HK-2 (cell line): ENCODE measurements around the gene NUMA1.

ENCODE experiments used
- DNase-seq: peaks from one replicate; pipeline ENCODE4 v3.0.0-alpha.2; 2018; ENCODE audit not compliant: unreplicated experiment

NUMA1 gene, protein sequence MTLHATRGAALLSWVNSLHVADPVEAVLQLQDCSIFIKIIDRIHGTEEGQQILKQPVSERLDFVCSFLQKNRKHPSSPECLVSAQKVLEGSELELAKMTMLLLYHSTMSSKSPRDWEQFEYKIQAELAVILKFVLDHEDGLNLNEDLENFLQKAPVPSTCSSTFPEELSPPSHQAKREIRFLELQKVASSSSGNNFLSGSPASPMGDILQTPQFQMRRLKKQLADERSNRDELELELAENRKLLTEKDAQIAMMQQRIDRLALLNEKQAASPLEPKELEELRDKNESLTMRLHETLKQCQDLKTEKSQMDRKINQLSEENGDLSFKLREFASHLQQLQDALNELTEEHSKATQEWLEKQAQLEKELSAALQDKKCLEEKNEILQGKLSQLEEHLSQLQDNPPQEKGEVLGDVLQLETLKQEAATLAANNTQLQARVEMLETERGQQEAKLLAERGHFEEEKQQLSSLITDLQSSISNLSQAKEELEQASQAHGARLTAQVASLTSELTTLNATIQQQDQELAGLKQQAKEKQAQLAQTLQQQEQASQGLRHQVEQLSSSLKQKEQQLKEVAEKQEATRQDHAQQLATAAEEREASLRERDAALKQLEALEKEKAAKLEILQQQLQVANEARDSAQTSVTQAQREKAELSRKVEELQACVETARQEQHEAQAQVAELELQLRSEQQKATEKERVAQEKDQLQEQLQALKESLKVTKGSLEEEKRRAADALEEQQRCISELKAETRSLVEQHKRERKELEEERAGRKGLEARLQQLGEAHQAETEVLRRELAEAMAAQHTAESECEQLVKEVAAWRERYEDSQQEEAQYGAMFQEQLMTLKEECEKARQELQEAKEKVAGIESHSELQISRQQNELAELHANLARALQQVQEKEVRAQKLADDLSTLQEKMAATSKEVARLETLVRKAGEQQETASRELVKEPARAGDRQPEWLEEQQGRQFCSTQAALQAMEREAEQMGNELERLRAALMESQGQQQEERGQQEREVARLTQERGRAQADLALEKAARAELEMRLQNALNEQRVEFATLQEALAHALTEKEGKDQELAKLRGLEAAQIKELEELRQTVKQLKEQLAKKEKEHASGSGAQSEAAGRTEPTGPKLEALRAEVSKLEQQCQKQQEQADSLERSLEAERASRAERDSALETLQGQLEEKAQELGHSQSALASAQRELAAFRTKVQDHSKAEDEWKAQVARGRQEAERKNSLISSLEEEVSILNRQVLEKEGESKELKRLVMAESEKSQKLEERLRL (N-terminal part only)

DNA sequence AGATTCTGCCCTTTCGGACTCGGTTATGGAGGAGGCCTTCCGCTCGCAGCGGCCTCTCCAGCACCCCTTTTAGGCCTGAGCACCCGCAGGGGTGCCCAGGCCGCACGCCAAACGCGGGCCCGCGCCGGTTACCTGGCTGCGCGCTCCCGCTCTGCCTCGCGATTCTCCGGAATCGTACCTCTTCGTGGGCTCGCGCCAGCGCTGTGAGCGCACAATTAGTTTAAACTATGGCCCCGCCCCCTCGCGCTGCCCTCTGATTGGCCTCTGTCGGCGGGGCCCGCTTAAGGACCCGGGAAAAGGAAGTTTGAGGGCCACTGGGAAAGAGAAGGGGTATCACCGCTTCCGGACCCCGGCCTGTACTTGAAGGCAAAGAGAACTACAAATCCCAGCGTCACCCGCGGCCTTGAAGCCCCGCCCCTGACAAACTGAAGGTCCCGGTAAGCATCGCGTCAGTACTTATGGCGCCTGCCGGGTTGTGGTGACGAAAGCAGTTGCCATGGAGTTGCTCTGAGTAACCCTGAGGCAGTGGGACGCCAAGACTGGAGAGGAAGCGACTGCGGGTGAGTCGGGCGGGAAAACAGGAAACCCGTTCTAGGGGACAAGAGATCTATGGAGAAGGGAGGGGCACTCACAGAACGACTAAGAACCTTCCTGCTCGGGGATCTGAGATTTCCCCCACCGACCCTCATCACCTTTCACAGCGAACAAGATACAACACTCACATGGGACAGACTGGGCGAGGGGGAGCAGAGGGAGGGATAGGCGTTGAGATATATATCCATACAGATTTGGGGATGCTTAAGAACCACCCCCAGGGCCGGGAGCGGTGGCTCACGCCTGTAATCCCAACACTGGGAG, at the start of gene NUMA1, which contains the start of gene LRRC51:
TSS of gene NUMA1 (minus strand) at position 217 of the 858 bp plus-strand sequence. CDS start 44,599 bp downstream, outside the sequence.
TSS of gene LRRC51 (plus strand) at position 525 of the 858 bp plus-strand sequence. CDS start 8,234 bp downstream, outside the sequence.
- DNase-seq = peak; percentile 97

DNA sequence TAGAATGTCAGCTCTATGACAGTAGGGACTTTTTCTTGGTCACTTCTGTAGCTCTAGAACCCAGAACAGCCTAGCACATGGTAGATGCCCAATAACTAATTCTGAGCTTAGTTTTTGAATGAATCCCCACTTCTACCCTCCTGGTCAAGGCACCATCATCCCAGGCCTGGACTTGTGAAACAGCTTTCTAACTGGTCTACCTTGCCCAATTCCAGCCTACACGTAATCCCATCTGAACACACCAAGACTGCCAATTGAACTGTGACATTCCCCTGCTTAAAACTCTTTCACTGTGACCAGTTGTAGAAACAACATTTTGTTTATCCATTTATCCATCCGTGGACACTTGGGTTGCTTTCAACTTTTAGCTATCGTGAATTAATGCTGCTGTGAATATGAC, 49.0 kb upstream of the NUMA1 start:
- DNase-seq = no peak

DNA sequence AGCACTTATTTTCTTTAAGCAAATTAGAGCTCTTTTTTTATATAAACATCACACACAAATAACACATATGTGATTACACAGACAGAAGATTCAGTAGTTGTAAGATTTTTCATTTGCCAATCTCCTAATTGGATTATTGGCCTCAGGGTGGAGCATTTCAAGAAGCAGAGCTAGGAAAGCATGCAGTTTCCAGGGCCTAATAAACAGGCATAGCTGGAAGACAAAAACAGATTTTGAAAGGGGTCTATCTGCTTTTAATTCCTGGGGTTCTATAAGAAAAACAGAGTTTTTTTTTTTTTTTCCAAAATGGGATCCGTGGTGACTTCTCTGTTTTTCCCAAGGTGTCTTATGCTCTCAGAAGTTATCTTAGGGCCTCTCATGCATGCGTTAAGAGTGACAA, 47.6 kb upstream of the NUMA1 start:
- DNase-seq = no peak

DNA sequence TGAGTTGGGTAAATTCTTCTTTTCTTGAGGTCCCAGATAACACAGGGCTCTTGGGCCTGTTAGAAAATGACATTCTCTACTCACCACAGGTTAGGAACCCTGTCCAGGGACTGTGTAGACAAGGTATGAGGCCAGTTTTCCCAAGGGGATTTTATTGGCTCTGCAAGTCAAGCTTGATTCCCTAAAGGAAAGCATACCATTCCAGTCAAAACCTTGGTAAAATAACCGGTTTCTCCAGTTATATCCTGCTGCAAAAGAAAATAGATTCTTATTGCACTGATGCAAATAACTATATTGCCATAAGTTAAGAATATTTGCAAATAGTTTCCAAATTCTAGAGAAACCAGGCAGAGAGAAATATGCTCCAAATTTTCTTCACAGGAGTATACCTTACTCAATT, 45.6 kb upstream of the NUMA1 start:
- no peak for DNase-seq

DNA sequence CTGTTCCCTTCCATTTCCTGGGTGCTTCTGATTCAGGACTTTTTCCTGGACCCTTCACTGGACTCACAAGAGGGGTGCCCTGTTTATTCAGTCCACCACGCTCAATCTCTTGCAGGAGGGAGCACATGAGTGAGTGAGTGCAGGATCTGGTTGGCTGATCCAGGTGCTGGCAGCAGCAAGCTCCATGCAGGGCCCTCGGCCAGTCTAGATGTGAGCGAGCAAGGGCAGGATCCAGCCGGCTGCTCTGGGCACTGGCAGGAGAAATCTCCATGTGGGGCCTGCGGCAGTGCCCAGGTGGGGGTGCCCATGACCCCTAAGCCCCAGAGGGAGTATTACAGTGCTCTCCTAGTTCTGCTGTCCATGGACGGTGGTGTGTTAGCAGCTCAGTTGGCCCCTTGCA, 43.7 kb upstream of the NUMA1 start:
- no peak for DNase-seq

DNA sequence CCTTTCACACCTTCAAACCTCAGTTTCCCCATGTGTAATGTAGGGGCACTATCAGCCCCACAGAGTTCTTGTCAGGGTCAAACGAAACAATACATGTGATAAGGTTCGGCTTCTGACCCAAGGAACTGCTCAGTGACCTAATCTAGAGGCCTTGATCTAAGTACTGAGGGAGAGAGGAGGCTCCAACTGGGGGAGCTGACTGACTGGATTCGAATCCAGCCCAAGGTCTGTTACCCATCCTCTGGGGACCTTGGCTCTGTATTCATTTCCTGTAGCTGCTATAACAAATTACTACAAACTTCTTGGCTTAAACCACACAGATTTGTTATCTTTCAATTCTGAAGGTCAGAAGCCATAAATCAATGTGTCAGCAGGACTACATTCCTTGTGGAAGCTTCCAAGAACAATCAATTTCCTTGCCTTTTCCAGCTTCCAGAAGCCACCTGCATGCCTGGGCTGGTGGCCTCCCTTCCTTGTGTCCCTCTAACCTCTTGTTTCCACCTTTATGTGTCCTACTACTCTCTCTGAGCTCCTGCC, 42.8 kb upstream of the NUMA1 start:
- no peak for DNase-seq

DNA sequence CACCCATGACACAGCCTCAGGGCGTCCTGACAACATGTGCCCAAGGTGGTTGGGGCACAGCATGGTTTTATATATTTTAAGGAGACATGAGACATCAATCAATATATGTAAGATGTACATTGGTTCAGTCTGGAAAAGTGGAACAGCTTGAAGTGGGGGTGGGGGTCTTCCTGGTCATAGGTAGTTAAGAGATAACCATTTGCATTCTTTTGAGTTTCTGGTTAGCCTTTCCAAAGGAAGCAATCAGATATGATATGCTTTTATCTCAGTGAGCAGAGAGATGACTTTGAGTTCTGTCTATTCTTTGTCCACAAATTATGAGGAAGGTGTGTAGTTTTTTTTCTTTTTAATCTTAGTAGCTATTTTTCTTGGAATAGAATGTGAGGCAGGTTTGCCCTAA, 42.3 kb upstream of the NUMA1 start:
- DNase-seq = no peak

DNA sequence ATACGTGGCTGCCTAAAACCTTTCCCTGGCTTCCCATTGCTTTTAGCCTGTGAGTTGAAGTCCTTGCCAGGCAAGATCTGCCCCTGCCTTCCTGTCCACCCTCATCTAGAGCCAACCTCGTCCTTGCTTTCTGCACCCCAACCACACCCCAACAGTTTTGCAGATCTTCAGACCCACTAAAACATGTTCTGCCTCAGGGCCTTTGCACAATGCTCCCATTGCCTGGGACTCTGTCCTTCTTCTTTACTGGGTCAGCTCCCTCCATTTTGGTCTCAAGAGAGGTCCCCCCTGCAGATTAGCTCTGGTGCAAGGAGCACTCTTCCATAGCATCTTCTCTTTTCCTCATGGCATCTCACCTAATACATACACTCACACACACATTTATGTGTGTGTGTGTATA, 40.6 kb upstream of the NUMA1 start:
- no peak for DNase-seq

DNA sequence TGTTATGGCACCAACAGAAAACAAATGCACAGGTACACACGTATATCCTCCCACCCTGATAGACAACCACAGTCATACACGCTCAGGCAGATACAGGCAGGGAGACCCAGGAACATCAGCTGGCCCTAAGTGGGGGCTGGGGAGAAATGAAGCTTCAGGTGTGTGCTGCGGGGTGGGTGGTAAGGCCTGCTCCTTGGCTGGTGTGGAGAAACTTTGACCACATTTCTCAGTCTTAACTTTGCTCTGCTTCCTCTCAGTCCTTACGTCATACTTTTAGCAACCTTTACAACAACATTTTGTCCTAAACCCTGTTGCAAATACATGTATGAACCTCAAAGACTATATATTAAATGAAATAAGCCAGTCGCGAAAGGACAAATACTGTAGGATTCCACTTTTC, 38.9 kb upstream of the NUMA1 start:
- no peak for DNase-seq

DNA sequence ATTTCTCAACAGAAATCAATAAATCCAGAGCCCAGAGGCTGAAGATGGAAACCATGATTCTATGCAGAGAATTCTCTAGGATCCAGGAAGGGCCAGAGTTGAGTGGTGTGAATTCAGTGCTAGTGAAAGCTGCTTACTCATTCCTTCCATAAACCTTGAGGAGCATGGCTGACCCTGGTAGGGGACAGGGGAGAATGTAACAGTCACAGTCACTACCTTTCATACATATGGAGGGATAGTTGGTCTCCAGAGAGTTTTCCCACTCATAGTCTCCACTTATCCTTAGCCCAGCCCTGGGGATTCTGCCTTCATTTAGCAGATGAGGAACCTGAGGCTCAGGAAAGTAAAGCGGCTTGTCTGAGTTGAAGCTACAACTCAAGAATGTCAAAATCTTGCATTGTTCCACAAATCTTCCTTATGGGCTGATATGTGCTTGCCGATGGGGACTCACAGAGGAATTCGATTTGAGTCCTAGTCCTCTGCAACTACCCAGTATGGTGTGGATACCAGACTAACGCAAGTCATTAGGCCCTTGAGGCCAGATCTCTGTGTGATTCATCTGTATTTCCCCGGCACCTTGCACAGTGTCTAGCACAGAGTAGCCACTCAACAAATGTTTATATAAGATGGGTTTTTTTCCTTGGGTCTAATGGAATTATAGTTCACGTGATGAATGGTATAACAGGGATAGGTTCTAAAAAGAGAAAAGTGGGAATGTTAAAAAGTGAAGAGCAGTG, 35.8 kb upstream of the NUMA1 start:
- DNase-seq = no peak

DNA sequence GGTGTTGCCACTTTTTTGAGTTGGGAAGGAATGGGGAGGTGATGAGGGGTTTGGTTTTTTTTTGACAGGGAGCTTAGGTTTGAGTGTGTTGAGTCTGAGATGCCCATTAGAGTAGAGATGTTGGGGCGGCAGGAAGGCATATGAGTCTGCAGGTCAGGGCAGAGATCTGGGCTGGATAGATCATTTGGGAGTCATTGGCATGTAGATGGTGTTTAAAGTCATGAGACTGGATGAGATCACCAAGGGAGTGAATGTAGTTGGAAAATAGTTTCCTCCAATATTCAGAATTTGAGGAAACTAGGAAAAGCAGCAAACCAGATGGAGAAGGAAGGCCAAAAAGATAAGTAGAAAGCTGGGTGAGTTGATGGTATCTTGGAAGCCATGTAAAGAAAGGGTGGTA, 34.2 kb upstream of the NUMA1 start:
- no peak for DNase-seq

DNA sequence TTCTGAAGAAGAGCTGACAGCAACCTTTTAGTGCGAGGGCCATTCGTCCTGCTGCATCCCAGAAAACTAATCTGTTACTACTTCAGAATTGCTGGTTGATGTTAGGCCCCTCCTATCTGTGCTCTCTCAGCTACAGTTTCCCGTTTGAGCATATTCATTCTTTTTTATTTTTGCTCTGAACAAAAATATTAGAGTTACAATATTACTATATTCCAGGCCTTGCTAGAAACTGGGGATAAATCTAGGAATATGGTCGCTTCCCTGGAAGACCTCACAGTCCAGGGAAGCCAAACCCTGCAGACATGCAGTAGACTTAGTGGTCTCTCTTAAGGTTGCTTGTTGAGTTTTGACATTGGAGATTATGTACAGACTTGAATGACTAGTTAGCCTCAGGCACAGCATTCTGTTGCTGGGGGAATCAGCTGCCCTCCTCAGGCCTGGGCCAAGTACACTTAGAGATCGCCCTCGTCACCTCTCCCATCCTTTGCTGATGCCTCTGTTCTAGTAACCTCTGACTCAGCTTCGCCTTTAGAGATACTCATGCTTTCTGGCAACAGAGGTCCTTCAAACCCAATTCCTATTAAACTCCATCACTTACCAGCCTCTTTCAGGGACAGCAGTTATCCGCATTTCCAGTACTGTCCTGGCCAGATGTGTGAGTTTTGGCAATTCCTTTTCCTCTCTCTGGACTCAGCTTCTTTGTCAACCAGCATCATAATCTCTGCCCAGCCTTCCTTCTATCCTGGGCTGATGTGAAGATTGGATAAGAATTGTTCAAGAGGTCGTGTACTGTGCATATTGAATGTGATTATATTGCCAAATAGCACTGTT, 32.9 kb upstream of the NUMA1 start:
- peak; percentile 14 for DNase-seq

DNA sequence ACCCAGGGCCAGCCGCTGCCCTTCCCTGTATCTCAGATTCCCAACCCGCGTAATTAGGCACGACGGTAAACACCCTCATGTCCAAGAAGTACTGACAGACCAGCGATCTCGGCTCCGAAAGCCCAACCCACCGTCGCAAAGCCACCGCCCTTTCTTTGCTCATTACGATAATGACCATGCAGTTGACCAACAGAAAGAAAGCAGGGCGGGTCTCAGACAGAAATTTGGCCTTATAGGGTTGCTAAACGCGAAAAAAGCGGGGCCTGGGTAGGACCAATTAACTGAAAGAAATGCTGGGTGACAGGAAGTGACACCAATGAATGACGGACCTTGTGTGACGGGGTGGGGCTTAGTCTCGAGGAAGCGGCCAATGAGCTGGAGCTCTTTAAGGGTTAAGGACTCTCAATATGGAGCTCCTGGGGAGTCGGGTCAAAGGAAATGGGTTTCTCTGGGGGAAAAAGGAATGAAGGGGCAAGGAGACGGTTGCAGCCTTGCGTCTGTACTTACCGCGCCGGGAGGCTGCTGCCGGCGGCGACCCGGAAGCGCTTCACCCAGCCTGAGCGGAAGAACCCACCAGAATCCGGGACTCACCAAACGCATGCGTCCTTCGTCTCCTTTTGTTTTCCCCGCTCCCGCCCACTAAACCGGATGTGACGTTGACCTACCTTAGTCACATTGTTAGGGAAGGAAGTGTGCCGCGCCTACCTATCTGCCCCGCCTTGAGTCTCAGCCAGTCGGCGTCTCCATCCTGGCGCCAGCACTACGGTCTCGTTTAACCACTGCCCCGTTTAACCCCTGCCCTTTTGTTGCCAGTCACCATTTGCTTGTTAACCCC, 32.0 kb upstream of the NUMA1 start, which contains the start of gene ANAPC15:
TSS of gene ANAPC15 (minus strand) at position 553 of the 835 bp plus-strand sequence. CDS start 1,419 bp downstream, outside the sequence.
- DNase-seq = peak; percentile 90

DNA sequence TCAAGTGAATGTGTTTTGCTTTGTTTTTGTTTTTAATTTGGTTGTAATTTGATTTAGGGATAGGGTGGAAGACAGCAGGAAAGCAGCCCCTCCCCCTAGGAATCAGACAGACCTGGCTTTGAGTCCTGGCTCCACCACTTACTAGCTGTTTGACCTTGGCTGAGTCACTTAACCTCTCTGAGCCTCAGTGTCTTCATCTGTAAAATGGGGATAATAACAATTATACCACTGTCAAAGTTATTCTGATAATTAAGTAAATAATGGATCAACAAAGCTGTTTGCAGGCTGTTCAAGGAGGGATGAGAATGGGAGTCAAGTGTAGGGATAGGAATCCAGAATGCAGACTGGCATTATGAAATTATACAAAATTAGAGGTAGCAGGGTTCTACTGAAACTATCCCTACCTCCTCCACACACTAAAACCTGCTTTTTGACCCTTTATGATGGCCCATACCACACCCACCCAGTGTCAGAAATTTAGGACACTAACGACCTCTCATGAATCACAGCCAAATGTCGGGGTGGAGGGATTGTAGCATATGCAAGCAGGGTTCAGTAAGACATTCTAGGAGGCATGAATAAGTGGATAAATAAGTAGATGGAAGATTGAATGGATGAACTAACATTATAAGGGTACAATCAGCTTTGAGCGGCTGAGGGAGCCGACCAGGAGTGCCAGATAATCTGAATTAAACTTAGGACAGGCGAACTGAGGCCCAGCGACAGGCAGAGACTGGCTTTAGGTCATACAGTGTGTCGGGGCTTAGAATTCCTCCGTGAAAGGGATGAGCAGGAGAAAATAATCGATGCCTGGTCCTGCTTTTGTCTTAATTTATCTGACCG, 31.2 kb upstream of the NUMA1 start:
- no peak for DNase-seq

DNA sequence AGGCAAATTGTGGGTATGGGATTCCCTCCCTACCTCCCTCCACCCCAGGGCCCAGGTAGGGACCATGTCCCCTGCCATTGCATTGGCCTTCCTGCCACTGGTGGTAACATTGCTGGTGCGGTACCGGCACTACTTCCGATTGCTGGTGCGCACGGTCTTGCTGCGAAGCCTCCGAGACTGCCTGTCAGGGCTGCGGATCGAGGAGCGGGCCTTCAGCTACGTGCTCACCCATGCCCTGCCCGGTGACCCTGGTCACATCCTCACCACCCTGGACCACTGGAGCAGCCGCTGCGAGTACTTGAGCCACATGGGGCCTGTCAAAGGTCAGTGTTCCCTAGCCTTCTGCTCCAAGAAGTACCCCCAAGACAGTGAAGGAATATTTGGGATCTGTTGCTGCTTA, 25.5 kb upstream of the NUMA1 start, which contains the start of gene TOMT:
TSS of gene TOMT (plus strand) at position 37 of the 400 bp plus-strand sequence. CDS start at position 65, 28 bp downstream.
- no peak for DNase-seq

DNA sequence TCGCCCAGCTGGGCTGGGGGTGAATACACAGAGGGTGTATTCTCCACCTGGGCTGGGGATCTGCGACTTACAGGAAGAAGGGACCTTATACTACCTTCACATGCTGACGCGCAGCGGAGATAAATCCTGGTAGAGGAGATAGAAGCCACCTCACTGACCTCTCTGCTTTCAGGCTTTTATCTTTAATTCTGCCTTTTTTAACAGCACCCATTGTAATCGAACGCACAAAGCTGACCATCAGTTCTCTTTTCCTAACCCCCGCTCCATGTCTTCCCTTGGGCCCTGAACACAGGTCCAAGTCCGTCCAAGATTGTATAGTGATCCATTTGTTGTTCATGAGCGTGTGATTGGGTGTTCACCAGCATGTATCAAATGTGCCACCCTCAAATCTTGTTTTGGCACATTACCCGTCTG, 23.4 kb upstream of the NUMA1 start:
- DNase-seq = no peak
